SK-N-MC (cell line): Measurements from ENCODE around the gene SLC66A1.

ENCODE experiments used
- EZH2 ChIP-seq: fragments of 200-600 bp; sonication (generic); IDR thresholded peaks from one replicate; pipeline ENCODE4 v1.6.1; 2017; ENCODE audit warnings: antibody characterized with exemption
- FOXP2 ChIP-seq: optimal IDR thresholded peaks from 2 replicates; pipeline ENCODE3; 2011; ENCODE audit warnings: mild to moderate bottlenecking, moderate library complexity; ENCODE audit not compliant: insufficient read depth; ENCODE audit errors: extremely low read length, control extremely low read depth
- POLR2AphosphoS5 ChIP-seq: IDR thresholded peaks from 2 replicates; pipeline ENCODE4 v1.6.1; 2012; ENCODE audit warnings: mild to moderate bottlenecking, low read depth, low read length, borderline replicate concordance

GRCh38 chr1:19310720-19311502 is 1.2 kb upstream of the SLC66A1 start:
- TF ChIP-seq POLR2AphosphoS5 (no peak), EZH2 (no peak), FOXP2 (no peak)
